Measurements from ENCODE around the gene CFAP90.

The CFAP90 gene

DNA sequence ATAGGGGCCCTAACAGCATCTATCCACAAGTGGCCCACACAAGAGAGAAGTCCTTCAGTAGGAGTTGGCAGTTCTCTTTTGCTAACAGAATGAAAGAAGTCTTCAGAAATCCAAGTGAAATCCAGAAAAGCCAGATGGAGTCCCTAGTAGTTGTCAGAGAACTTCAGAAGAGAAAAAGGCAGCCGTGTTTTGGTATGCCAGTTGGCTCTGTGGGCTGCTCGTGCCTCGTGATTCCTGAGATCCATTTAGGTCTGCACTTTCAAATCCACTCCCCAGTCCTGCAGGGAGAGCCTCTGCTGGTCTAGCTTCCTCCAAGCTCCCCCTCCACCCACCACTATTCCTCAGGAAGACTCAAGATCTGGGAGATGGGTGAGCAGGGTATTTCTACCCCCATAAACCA, 69.0 kb downstream of the CFAP90 start:
- no peaks in the 10 kb centered on the region for H3K4me1 ChIP-seq (ENCODE audit: control insufficient read depth in 1 of 2, insufficient read depth in 1 of 2, low read depth in 1 of 2, low read length in 1 of 2)
- H3K27ac ChIP-seq: no peak overlapping the region
- H3K27me3 ChIP-seq: peaks cover 70% of the 10 kb centered on the region
- TF ChIP-seq, protein P1, sequence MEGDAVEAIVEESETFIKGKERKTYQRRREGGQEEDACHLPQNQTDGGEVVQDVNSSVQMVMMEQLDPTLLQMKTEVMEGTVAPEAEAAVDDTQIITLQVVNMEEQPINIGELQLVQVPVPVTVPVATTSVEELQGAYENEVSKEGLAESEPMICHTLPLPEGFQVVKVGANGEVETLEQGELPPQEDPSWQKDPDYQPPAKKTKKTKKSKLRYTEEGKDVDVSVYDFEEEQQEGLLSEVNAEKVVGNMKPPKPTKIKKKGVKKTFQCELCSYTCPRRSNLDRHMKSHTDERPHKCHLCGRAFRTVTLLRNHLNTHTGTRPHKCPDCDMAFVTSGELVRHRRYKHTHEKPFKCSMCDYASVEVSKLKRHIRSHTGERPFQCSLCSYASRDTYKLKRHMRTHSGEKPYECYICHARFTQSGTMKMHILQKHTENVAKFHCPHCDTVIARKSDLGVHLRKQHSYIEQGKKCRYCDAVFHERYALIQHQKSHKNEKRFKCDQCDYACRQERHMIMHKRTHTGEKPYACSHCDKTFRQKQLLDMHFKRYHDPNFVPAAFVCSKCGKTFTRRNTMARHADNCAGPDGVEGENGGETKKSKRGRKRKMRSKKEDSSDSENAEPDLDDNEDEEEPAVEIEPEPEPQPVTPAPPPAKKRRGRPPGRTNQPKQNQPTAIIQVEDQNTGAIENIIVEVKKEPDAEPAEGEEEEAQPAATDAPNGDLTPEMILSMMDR (IDR thresholded peaks at IDR 0.05): no peak
- no peaks in the 10 kb centered on the region for H3K36me3 ChIP-seq
- no peak overlapping the region for H3K4me3 ChIP-seq (ENCODE audit: low read depth in 1 of 2, low read length in 1 of 2)
- H3K9me3 ChIP-seq: no peaks in the 10 kb centered on the region
